ENCODE data around the gene PRKCI. TPM values are rescaled to one million over a fixed set of nuclear protein-coding genes. Genes with fewer than 3 reads are reported as not detected.

The PRKCI gene
- total RNA-seq, 4 donors from 2014 or later = 35.7 to 90.9 (median 39.8) TPM

DNA sequence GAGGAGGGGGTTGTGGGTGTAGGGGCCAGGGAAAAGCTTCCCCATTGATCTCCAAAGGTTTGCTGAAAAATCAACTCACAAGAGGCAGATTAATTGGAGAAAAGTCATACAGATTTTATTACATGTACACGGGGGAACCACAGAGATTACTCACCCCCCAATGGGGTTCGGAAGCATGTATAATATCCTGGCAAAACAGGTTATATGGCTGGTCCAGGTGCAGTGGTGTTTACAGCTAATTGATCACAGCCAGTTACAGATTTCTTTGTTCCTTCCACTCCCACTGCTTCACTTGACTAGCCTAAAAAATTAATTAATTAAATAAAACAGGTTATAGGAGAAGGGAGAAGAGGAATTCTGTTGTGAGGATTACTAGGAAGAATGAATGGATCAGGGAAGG, 22.4 kb downstream of the PRKCI start:
- Histone ChIP-seq H3K4me3 (no peak overlapping the region), H3K9me3 (no peaks in the 10 kb centered on the region), H3K4me1 (peaks cover 0 to 10% (median 0%) of the 10 kb centered on the region in 4 donors), H3K27me3 (no peaks in the 10 kb centered on the region), H3K36me3 (peaks cover 0 to 34% (median 17%) of the 10 kb centered on the region in 4 donors), H3K27ac (replicated peaks in 1 of 4) (no peak overlapping the region)
- no peak for DNase-seq (ENCODE audit: extremely low spot score)
- intact Hi-C loops (cut with DNase I) = no loop called here
- 90% methylated on average over 2 of the region's 2 CpGs for WGBS
- TF ChIP-seq EP300 (IDR thresholded peaks at IDR 0.05) = no peak
- no peak for TF ChIP-seq POLR2A (IDR thresholded peaks at IDR 0.05; ENCODE audit: low read depth)
- no peak for TF ChIP-seq POLR2AphosphoS5 (IDR thresholded peaks at IDR 0.05)
- TF ChIP-seq, protein P1, sequence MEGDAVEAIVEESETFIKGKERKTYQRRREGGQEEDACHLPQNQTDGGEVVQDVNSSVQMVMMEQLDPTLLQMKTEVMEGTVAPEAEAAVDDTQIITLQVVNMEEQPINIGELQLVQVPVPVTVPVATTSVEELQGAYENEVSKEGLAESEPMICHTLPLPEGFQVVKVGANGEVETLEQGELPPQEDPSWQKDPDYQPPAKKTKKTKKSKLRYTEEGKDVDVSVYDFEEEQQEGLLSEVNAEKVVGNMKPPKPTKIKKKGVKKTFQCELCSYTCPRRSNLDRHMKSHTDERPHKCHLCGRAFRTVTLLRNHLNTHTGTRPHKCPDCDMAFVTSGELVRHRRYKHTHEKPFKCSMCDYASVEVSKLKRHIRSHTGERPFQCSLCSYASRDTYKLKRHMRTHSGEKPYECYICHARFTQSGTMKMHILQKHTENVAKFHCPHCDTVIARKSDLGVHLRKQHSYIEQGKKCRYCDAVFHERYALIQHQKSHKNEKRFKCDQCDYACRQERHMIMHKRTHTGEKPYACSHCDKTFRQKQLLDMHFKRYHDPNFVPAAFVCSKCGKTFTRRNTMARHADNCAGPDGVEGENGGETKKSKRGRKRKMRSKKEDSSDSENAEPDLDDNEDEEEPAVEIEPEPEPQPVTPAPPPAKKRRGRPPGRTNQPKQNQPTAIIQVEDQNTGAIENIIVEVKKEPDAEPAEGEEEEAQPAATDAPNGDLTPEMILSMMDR (IDR thresholded peaks at IDR 0.05) = no peak

GRCh38 chr3:170247875-170248274, 25.7 kb downstream of the PRKCI start:
- peaks cover 0 to 23% (median 14%) of the 10 kb centered on the region in 4 donors for H3K36me3 ChIP-seq
- intact Hi-C loops (cut with DNase I) = no loop called here
- H3K4me3 ChIP-seq = no peak overlapping the region
- TF ChIP-seq, protein P1 (IDR thresholded peaks at IDR 0.05) = no peak
- no peaks in the 10 kb centered on the region for H3K27me3 ChIP-seq
- no peaks in the 10 kb centered on the region for H3K9me3 ChIP-seq
- DNase-seq (ENCODE audit: extremely low spot score) = no peak
- H3K4me1 ChIP-seq = no peaks in the 10 kb centered on the region
- no peak overlapping the region for H3K27ac ChIP-seq (replicated peaks in 1 of 4)
- 95% methylated on average over 1 of the region's 1 CpG for WGBS

- Histone ChIP-seq H3K36me3 (peaks cover 4 to 25% (median 18%) of the 10 kb centered on the region in 4 donors), H3K9me3 (no peaks in the 10 kb centered on the region), H3K4me3 (no peak overlapping the region), H3K4me1 (no peaks in the 10 kb centered on the region), H3K27ac (replicated peaks in 1 of 4) (no peak overlapping the region), H3K27me3 (no peaks in the 10 kb centered on the region)
- TF ChIP-seq POLR2A (IDR thresholded peaks at IDR 0.05; ENCODE audit: low read depth) = no peak
- no peak for TF ChIP-seq EP300 (IDR thresholded peaks at IDR 0.05)
- TF ChIP-seq POLR2AphosphoS5 (IDR thresholded peaks at IDR 0.05) = no peak
- TF ChIP-seq, protein P1 (IDR thresholded peaks at IDR 0.05) = no peak
- DNase-seq (ENCODE audit: extremely low spot score) = no peak
- WGBS = 98% methylated on average over 3 of the region's 3 CpGs
- intact Hi-C loops (cut with DNase I) = no loop called here
These were observed 34.4 kb downstream of the PRKCI start for GRCh38 chr3:170256597-170256996.

DNA sequence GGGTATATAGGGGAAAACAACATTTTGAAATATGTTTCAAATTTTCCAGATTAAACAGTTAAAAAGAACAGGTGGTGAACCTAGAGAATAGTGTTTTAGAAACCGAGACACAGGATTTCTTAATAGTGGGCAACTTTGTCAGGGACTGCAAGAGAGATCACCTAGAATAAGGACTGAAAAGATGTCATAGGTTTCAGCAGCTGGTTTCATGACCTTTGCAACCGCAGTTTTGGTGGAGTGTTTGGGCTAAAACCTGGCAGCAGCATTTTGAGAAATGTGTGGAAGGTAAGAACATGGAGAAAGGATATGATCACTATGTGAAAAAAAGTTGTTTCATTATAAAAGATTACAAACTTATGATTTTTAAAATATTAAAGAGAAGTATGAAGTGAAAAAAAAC, 34.9 kb downstream of the PRKCI start:
- intact Hi-C loops (cut with DNase I) = no loop called here
- Histone ChIP-seq H3K27me3 (no peaks in the 10 kb centered on the region), H3K4me3 (no peak overlapping the region), H3K27ac (replicated peaks in 1 of 4) (no peak overlapping the region), H3K9me3 (no peaks in the 10 kb centered on the region), H3K4me1 (no peaks in the 10 kb centered on the region), H3K36me3 (peaks cover 4 to 25% (median 20%) of the 10 kb centered on the region in 4 donors)
- 96% methylated on average over 2 of the region's 2 CpGs for WGBS
- TF ChIP-seq, protein P1 (IDR thresholded peaks at IDR 0.05) = no peak
- TF ChIP-seq EP300 (IDR thresholded peaks at IDR 0.05) (no peak), POLR2A (IDR thresholded peaks at IDR 0.05; ENCODE audit: low read depth) (no peak), POLR2AphosphoS5 (IDR thresholded peaks at IDR 0.05) (no peak)
- no peak for DNase-seq (ENCODE audit: extremely low spot score)

DNA sequence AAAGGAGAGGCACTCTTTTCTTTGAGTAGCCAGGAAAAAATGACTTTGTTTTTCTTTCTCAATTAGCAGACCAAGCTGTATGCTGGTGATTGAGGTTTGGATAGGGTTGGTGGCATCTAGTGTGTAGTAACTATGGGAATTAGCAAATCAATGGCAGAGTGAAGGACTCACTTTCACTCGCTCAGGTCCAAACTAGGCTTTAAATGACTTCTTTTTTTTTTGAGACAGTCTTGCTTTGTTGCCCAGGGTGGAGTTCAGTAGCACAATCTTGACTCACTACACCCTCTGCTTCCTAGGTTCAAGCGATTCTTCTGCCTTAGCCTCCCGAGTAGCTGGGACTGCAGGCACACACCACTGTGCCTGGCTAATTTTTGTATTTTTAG, 35.9 kb downstream of the PRKCI start:
- no peak overlapping the region for H3K27ac ChIP-seq (replicated peaks in 1 of 4)
- no peak for DNase-seq (ENCODE audit: extremely low spot score)
- peaks cover 4 to 27% (median 21%) of the 10 kb centered on the region in 4 donors for H3K36me3 ChIP-seq
- H3K4me1 ChIP-seq = no peaks in the 10 kb centered on the region
- intact Hi-C loops (cut with DNase I) = no loop called here
- no peaks in the 10 kb centered on the region for H3K9me3 ChIP-seq
- no peaks in the 10 kb centered on the region for H3K27me3 ChIP-seq
- no peak overlapping the region for H3K4me3 ChIP-seq
- TF ChIP-seq POLR2AphosphoS5 (IDR thresholded peaks at IDR 0.05) (no peak), EP300 (IDR thresholded peaks at IDR 0.05) (no peak)
- TF ChIP-seq, protein P1 (IDR thresholded peaks at IDR 0.05) = no peak
- 96% methylated on average over 3 of the region's 3 CpGs for WGBS

Data from esophagus muscularis mucosa (tissue), 4 donors.